ENCODE results near the gene KCTD21.

The KCTD21 gene

GRCh38 chr11:78170874-78171549 is 17.4 kb downstream of the KCTD21 start:
- no peak for DNase-seq

- no peak for DNase-seq
Observed at GRCh38 chr11:78170413-78170812, 18.0 kb downstream of the KCTD21 start.

GRCh38 chr11:78168539-78169477 is 19.6 kb downstream of the KCTD21 start:
- no peak for DNase-seq

GRCh38 chr11:78166855-78167469 is 21.5 kb downstream of the KCTD21 start:
- no peak for DNase-seq

GRCh38 chr11:78164471-78164870 is 24.0 kb downstream of the KCTD21 start:
- no peak for DNase-seq

- DNase-seq: no peak
Observed at GRCh38 chr11:78163828-78164227, 24.6 kb downstream of the KCTD21 start.

- no peak for DNase-seq
Observed at GRCh38 chr11:78161962-78162371, 26.5 kb downstream of the KCTD21 start.

- no peak for DNase-seq
Observed at GRCh38 chr11:78161346-78161745, 27.1 kb downstream of the KCTD21 start.

- DNase-seq: no peak
Observed at GRCh38 chr11:78160557-78160956, 27.9 kb downstream of the KCTD21 start.

GRCh38 chr11:78158987-78159652 is 29.3 kb downstream of the KCTD21 start:
- no peak for DNase-seq

- DNase-seq: no peak
Observed at GRCh38 chr11:78156127-78156844, 32.1 kb downstream of the KCTD21 start.

- no peak for DNase-seq
Observed at GRCh38 chr11:78151804-78152203, 36.6 kb downstream of the KCTD21 start.

- DNase-seq: no peak
Observed at GRCh38 chr11:78150754-78151153, 37.7 kb downstream of the KCTD21 start.

GRCh38 chr11:78150346-78150745 is 38.1 kb downstream of the KCTD21 start:
- no peak for DNase-seq

GRCh38 chr11:78149646-78150045 is 38.8 kb downstream of the KCTD21 start:
- DNase-seq: no peak

GRCh38 chr11:78147807-78148206 is 40.6 kb downstream of the KCTD21 start:
- DNase-seq: no peak

GRCh38 chr11:78145511-78146025 is 42.9 kb downstream of the KCTD21 start:
- DNase-seq: no peak

- DNase-seq: no peak
Observed at GRCh38 chr11:78140392-78141077, 47.9 kb downstream of the KCTD21 start.

- peak; percentile 84 to 93 (median 91) for DNase-seq
Observed at GRCh38 chr11:78139422-78140391, 48.7 kb downstream of the KCTD21 start, which contains the start of gene ALG8. Gene ALG8, minus strand, starts transcription at chr11:78139626. Its CDS starts 38 bp downstream, at chr11:78139588.
